IPS-15b (cell line): ENCODE measurements around the gene CEP104.
A peak's percentile ranks its signal among the peaks of the same experiment; 100 is the strongest.

Experiments used
- H3K27me3 ChIP-seq: one replicate; pipeline ENCODE4 v1.6.1; 2013; ENCODE audit warnings: low read length; ENCODE audit not compliant: control insufficient read depth, insufficient read depth
- H3K36me3 ChIP-seq: one replicate; pipeline ENCODE4 v1.6.1; 2013; ENCODE audit warnings: low read length; ENCODE audit not compliant: control insufficient read depth, insufficient read depth
- H3K4me1 ChIP-seq: one replicate; pipeline ENCODE4 v1.6.1; 2013; ENCODE audit warnings: mild to moderate bottlenecking, low read length; ENCODE audit not compliant: control insufficient read depth, insufficient read depth
- H3K4me3 ChIP-seq: one replicate; pipeline ENCODE4 v1.5.1; 2013; ENCODE audit warnings: low read depth, low read length
- H3K9ac ChIP-seq: one replicate; pipeline ENCODE4 v1.6.1; 2013; ENCODE audit warnings: low read depth, mild to moderate bottlenecking, low read length
- H3K9me3 ChIP-seq: one replicate; pipeline ENCODE4 v1.6.1; 2013; ENCODE audit warnings: mild to moderate bottlenecking, low read length; ENCODE audit not compliant: control insufficient read depth, insufficient read depth

CEP104 gene

DNA sequence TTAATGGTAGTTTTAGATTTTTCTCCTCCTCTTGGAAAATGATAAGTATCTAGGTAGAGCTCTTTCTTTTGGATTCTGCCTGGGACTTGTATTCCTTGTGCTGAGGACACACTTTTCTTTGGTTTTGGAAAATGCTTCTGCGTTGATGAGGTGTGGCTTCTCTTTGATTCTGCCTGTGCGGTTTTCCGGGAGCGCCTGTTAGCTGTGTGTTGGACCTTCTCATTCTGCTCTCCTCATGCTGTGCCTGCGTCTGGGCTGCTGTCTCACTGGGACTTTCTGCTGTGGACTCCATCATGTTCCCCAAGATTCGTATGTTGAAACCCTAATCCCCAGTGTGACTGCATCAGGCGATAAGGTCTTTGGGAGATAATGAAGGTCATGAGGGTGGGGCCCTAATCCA, 22.1 kb upstream of the CEP104 start:
- peaks cover 4% of the 10 kb centered on the region for H3K9me3 ChIP-seq
- H3K27me3 ChIP-seq: no peaks in the 10 kb centered on the region
- H3K9ac ChIP-seq: no peak overlapping the region
- H3K4me3 ChIP-seq: no peak overlapping the region
- H3K36me3 ChIP-seq: peaks cover 4% of the 10 kb centered on the region
- H3K4me1 ChIP-seq: no peaks in the 10 kb centered on the region

DNA sequence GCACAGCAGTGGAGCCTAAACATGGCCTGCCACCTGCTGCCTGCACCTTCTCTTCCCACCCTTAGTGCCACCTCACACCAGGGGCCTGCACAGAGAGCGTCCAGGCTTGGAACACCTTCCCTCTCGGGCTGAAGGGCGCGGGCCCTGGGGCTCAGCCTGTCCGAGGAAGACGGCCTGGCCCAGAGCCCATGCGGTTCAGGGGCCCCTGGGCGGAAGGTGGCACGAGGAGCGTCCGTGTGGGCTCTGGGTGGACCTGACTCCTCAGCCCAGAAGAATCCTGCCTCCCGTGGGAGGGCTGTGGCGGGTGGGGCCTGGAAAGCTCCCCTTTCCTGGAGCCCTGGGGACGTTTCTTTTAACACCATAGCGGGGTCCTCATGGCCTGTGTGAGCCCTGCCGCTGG, 19.7 kb upstream of the CEP104 start:
- H3K4me3 ChIP-seq: no peak overlapping the region
- H3K4me1 ChIP-seq: no peaks in the 10 kb centered on the region
- H3K27me3 ChIP-seq: no peaks in the 10 kb centered on the region
- peaks cover 4% of the 10 kb centered on the region for H3K36me3 ChIP-seq
- no peak overlapping the region for H3K9ac ChIP-seq
- peaks cover 4% of the 10 kb centered on the region for H3K9me3 ChIP-seq

DNA sequence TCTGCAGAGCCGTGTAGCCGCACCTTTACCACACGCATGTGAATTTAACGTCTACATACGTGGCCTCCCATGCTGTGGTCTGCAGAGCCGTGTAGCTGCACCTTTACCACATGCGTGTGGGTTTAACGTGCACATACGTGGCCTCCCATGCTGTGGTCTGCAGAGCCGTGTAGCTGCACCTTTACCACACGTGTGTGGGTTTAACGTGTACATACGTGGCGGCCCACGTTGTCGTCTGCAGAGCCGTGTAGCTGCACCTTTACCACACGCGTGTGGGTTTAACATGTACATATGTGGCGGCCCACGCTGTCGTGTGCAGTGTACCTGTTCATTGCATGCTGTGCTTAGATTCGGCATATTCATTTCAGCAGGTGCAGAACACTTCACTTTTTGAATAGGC, 17.7 kb upstream of the CEP104 start:
- H3K9ac ChIP-seq: no peak overlapping the region
- H3K4me1 ChIP-seq: no peaks in the 10 kb centered on the region
- H3K4me3 ChIP-seq: no peak overlapping the region
- peaks cover 4% of the 10 kb centered on the region for H3K36me3 ChIP-seq
- H3K27me3 ChIP-seq: no peaks in the 10 kb centered on the region
- peaks cover 4% of the 10 kb centered on the region for H3K9me3 ChIP-seq

DNA sequence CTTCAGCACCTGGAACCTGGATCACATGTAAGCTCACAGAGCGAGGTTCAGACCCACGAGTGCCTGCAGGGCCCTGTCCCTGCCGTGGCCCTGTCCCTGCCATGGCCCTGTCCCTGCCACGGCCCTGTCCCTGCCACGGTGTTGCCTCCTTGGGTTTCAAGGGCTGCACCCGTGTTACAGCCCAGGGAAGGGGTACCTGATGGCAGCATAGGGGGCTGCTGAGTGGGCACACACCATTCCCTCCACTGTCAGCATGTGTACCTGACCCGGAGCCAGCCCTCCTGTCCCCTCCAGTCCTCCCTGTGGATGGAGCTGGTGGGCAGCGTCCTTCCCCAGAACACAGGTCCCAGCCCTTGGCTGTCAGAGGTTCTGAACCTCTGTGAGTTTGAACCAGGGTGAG, 15.5 kb upstream of the CEP104 start:
- Histone ChIP-seq H3K9ac (no peak overlapping the region), H3K4me3 (no peak overlapping the region), H3K4me1 (no peaks in the 10 kb centered on the region), H3K27me3 (no peaks in the 10 kb centered on the region), H3K36me3 (peaks cover 4% of the 10 kb centered on the region), H3K9me3 (no peaks in the 10 kb centered on the region)

DNA sequence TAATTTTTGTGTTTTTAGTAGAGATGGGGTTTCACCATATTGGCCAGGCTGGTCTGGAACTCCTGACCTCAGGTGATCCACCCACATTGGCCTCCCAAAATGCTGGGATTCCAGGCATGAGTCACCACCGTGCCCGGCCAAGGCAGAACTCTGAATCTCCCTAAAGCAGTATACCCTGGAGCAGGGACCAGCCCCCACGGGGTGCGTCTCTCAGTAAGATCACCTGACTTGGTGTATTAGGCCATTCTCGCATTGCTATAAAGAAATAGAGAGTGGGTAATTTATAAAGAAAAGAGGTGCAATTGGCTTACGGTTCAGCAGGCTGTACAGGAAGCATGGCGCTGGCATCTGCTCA, 14.4 kb upstream of the CEP104 start:
- H3K4me3 ChIP-seq: no peak overlapping the region
- peaks cover 4% of the 10 kb centered on the region for H3K36me3 ChIP-seq
- H3K27me3 ChIP-seq: no peaks in the 10 kb centered on the region
- no peaks in the 10 kb centered on the region for H3K9me3 ChIP-seq
- H3K9ac ChIP-seq: no peak overlapping the region
- no peaks in the 10 kb centered on the region for H3K4me1 ChIP-seq

DNA sequence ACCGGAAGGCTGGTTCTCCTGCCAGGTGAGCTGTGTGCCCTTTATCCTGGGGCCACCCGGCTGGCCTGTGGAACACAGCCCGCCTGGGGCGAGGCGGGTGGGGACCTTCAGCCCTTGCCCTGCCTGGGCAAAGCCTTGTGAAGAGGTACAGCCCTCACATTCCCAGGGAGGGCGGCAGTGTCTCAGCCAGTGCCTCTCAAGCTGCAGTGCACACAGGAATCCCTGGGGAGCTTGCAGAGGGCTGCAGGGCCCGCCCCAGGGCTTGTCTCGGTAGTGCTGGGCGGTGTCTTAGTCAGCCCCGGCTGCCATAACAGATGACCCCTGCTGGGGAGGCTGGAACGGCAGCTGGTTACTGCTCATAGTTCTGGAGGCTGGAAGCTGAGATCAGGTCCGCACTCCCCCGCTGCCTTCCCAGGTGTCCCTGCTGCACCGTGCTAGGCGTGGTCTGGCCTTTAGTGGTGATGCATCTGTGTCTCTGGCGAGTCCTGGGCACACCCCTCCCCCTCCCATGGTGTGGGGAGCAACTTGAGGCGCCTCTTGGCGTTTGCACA, 12.8 kb upstream of the CEP104 start:
- H3K9me3 ChIP-seq: no peaks in the 10 kb centered on the region
- no peak overlapping the region for H3K9ac ChIP-seq
- no peak overlapping the region for H3K4me3 ChIP-seq
- peaks cover 3% of the 10 kb centered on the region for H3K36me3 ChIP-seq
- no peaks in the 10 kb centered on the region for H3K4me1 ChIP-seq
- H3K27me3 ChIP-seq: no peaks in the 10 kb centered on the region

DNA sequence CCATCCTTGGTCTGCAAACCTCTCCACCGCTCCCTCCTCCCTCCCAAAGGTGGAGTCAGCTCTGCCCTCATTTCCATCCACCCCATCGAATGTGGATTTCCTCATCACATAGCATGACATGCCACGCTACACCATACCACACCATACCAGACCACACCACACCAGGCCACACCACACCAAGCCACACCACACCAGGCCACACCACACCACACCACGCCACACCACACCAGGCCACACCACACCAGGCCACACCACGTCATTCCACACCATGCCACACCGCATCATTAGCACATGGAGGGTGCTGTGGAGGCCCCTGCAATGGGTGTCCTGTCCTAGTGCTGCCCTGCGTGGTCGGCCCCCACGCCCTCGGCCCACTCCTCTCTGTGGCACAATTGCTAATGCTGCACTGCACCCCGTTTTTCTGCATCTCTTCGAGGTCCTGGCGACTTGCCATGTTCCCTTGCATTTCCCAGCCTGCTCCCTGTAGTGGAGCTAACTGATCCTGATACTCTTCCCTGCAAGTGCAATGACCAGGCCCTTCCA, 11.5 kb upstream of the CEP104 start:
- Histone ChIP-seq H3K36me3 (no peaks in the 10 kb centered on the region), H3K4me3 (no peak overlapping the region), H3K4me1 (no peaks in the 10 kb centered on the region), H3K27me3 (no peaks in the 10 kb centered on the region), H3K9ac (no peak overlapping the region), H3K9me3 (no peaks in the 10 kb centered on the region)

DNA sequence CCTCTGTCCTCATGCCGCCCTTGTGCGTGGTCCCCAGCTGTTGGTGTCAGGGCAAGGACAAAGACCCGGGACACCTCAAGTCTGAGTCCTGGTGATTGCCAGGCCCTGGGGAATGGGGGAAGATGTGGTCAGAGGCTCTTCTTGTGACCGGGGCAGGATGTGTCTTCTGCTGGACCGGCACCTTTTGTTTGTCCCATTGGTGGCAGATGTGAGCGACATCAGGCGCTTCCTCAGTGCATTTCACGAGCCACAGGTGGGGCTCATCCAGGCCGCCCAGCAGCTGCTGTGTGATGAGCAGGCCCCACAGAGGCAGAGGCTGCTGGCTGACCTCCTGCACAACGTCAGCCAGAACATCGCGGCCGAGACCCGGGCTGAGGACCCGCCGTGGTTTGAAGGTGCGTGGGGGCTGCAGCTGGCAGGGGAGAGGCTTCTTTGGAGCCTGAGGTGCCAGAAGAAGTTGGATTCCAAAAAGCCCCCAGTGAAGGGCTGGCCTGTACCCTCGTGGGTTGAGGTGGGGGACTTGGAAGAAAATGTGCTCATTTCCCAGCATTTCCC, 8.7 kb upstream of the CEP104 start:
- no peaks in the 10 kb centered on the region for H3K36me3 ChIP-seq
- no peak overlapping the region for H3K4me3 ChIP-seq
- no peaks in the 10 kb centered on the region for H3K9me3 ChIP-seq

DNA sequence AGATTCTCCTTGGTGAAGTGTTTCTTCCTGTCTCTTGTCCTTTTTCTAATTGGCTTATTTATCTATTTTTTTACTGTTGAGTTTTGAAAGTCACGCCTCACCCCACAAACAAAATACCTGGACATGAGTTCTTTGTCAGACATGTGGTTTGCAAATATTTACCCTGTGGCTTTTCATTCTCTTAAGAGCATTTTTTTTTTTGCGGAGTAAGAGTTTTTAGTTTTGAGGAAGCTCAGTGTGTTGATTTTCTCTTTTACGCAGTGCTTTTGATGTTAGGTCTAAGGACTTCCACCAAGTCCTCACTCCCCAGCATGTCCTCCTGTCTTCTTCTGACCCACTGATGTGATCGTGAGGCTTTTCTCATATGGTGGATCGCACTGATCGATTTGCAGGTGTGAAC, 7.9 kb upstream of the CEP104 start:
- H3K9ac ChIP-seq: no peak overlapping the region
- H3K4me1 ChIP-seq: no peaks in the 10 kb centered on the region
- H3K36me3 ChIP-seq: no peaks in the 10 kb centered on the region
- H3K9me3 ChIP-seq: no peaks in the 10 kb centered on the region
- H3K4me3 ChIP-seq: no peak overlapping the region
- H3K27me3 ChIP-seq: no peaks in the 10 kb centered on the region

More for the DNA sequence above, 8.7 kb upstream of the CEP104 start:
- Histone ChIP-seq H3K4me1 (no peaks in the 10 kb centered on the region), H3K27me3 (no peaks in the 10 kb centered on the region), H3K9ac (no peak overlapping the region)

DNA sequence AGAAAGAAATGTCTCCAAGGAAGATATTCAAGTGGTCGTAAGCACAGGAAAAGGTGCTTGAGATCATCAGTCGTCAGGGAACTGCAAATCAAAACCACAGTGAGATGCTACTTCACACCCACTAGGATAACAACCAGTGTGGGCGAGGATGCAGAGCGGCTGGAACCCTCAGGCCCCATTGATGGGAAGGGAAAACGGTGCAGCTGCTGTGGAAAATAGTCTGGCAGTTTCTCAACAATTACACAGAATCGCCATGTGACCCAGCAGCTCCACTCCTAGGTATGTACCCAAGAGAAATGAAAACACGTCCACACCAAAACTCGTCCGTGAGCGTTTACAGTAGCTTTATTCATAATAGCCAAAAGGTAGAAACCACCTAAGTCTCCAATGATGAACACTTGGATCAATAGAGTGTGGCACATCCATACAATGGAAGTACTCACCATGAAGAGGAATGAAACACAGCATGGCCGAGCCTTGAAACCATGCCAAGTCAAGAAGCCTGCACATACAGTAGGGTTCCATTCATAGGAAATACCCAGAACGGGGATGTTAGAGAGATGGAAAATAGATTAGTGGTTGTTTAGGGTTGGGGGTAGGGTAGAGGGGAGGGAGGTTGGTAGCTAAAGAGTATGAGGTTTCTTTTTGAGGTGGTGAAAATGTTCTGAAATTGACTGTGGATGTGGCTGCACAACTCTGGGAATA, 6.4 kb upstream of the CEP104 start:
- Histone ChIP-seq H3K9me3 (no peaks in the 10 kb centered on the region), H3K4me3 (no peak overlapping the region), H3K27me3 (no peaks in the 10 kb centered on the region), H3K36me3 (no peaks in the 10 kb centered on the region), H3K4me1 (no peaks in the 10 kb centered on the region), H3K9ac (no peak overlapping the region)

DNA sequence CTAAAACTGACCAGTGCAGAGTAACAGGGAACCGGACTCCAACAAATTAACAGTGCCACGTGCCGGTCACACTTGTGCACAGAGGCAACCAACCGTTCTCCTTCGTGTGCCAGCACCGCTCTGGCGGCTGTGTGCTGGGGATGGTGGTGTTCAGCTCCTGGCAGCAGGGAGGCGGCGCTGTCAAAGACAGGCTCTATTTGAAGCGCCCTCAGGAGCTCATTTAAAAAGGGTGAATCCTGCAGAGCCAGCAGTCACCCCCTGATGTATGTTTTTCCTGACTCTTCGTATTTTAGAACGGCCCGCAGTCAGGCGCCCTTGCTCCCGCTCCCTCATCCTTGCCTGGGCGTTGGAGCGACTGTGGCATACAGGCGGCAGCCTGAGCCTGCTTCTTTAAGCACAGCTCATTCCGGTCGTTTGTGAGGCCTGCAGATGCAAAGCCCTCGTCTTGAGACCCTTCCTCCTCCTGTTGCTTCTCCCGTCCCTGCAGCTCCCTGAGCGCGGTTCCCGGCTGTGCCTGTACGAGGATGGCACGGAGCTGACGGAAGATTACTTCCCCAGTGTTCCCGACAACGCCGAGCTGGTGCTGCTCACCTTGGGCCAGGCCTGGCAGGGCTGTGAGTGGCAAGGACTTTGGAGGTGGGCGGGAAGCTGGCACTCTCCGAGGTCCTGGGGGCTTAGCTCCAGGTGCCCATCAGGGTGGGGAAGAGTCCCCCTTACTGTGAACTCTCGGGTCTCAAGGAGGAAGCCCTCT, 1.4 kb upstream of the CEP104 start:
- H3K9ac ChIP-seq: no peak overlapping the region
- peak overlapping the region; percentile 87 for H3K4me3 ChIP-seq
- peaks cover 3% of the 10 kb centered on the region for H3K4me1 ChIP-seq
- peaks cover 4% of the 10 kb centered on the region for H3K27me3 ChIP-seq
- no peaks in the 10 kb centered on the region for H3K9me3 ChIP-seq
- no peaks in the 10 kb centered on the region for H3K36me3 ChIP-seq

DNA sequence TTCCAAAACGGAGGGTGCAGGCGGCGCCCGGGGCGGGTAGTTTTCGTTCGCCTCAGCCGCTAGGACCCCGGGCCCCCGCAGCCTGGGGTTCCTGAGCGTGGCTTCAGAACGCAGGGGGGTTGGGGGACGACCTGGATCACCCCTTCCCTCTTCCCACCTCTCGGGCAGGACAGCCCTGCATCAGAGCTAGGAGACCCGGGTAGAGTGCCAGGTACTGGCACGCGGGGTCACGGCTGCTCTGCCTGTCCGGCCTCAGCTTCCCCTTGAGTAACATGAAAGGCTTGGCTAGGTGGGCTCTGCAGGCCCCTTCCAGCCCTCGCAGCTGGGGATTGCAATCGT, 749 bp upstream of the CEP104 start:
- peaks cover 3% of the 10 kb centered on the region for H3K4me1 ChIP-seq
- H3K27me3 ChIP-seq: peaks cover 4% of the 10 kb centered on the region
- H3K4me3 ChIP-seq: peak overlapping the region; percentile 87
- no peaks in the 10 kb centered on the region for H3K9me3 ChIP-seq
- peak overlapping the region; percentile 24 for H3K9ac ChIP-seq
- no peaks in the 10 kb centered on the region for H3K36me3 ChIP-seq
